GM12874 (cell line): ENCODE data around the gene MRPS6.

Source experiments
- TF ChIP-seq, protein P1 (sequence below): IDR thresholded peaks from 2 replicates; pipeline ENCODE4 v1.5.1; 2011; ENCODE audit warnings: low read depth, mild to moderate bottlenecking, control low read depth, low read length, moderate library complexity; ENCODE audit not compliant: insufficient read depth

MRPS6 gene

DNA sequence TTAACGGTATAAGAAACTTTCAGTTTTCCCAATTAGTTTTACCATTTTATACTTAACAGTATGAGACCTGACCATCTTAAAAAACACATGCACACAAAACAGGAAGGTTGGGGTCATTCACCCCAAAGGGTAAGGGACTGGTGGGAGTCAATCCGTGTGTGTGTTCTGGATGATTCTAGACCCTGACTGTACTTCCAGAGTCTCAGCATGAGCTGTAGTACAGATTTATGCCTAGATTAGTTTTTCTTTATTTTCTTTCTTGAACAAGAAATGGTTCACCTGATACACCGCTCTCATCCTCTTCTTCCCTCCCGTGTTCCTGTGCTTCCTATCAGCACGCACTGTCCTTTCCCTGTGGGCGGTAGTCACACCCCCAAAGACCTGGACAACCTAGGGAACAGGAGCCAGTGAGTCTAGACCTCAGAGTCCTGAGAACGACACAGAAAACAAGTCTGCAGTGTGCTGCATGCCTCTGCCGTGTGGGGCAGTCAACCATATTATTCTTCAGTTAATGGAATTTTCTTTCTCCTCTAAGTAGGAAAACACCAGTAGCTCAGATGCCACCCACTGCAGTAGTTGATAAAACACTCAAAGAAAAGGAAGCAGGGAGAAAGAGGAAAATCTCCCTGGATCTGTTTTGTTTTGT is 38.9 kb upstream of the MRPS6 start:
- TF ChIP-seq, protein P1, sequence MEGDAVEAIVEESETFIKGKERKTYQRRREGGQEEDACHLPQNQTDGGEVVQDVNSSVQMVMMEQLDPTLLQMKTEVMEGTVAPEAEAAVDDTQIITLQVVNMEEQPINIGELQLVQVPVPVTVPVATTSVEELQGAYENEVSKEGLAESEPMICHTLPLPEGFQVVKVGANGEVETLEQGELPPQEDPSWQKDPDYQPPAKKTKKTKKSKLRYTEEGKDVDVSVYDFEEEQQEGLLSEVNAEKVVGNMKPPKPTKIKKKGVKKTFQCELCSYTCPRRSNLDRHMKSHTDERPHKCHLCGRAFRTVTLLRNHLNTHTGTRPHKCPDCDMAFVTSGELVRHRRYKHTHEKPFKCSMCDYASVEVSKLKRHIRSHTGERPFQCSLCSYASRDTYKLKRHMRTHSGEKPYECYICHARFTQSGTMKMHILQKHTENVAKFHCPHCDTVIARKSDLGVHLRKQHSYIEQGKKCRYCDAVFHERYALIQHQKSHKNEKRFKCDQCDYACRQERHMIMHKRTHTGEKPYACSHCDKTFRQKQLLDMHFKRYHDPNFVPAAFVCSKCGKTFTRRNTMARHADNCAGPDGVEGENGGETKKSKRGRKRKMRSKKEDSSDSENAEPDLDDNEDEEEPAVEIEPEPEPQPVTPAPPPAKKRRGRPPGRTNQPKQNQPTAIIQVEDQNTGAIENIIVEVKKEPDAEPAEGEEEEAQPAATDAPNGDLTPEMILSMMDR: no peak

DNA sequence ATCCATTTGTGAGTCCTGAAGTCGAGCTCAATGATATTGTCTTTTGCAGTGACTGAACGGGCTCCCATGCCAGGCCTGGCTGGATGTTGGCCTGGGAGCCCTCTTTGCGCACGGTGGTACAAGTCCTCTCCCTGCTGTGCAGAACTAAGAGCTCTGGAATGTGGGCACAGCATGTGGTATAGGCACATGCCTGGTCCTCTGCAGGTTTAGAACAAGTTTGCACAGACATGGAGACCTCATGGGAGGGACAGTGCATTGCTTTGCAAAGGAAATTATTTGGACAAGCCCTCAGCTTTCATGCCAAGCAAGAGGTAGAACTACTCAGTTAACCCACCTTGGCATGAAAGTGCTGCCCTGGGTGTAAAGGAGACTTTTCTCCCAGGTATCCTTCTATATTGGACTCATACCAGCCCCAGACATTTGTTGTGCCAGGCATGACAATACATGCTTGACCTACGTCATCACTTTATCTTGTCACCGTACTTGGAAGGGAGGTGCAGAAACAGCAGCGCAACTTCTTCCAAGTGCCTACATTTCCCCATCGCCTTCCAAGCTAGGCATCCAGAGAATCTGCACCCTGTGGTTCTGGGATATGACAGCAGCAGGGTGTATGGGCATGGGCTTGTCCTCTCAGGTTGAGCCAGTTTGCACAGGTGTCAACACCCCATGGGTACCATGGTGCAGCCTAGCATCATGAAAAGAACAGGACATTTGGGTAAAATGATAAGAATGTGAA is 37.6 kb upstream of the MRPS6 start:
- TF ChIP-seq, protein P1: no peak

DNA sequence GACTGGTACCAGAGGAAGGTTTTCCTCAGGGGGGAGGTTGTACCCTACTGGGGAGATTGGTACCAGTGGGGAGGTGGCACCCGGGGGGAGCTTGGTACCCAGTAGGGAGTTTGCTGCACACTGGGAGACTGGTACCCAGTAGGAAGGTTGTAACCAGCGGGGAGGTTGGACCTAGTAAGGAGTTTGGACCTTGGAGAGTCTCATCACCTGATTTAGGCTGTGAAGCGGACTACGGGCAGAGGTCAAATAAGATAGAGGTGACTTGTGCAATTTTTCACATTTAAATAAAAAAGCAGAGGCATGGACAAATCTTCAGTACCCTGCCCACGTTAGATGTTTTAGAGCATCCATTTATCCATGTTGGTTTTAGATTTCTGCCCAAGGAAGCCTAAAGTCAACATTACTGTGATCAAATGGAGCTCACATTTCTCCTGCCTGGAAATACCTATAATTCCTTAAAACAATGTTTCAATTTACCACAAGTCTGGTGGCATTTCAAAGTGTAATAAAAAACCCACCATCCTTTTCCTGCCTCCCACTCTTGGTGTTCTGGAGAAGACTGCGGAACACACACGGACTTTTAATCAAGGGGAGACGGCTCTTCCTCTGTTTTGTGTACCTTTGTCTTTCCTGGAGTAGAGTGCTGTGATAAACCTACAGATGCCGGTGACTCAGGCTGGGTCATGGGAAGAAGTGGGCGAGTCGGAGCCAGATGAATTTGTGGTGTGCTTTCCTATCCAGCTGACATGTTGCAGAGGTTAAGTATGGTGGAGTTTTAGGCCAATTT is 36.2 kb upstream of the MRPS6 start:
- TF ChIP-seq, protein P1: no peak

DNA sequence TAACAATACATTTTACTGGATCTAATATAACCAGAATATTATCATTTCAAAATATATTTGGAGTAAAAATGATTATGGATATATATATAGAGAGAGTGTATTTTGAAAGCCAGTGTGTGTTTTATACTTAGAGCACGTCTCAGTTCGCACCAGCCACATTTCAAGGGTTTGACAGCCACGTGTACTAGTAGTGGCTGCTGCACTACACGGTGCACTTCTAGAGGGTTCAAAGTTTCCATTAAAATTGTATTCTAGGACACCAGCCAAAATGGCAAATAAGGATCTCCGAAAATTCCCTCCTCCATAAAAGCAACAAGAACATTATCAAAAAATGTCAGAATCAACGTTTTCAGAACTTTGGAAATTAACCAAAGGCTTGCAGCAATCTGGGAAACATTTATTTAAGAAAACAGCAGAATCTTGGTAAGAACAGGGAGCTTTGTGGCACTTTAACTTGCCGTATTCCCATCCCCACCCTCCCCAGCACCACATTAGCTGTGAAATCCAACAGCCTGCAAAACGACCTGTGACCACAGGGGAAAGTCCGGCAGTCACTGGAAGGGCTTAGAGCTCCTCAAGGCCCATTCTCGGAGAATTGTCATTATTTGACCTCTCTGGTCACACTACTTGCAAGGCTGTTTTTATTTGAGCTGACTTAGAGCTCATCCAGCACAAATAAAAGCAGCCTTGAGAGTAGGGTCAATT is 33.5 kb upstream of the MRPS6 start:
- TF ChIP-seq, protein P1: no peak

DNA sequence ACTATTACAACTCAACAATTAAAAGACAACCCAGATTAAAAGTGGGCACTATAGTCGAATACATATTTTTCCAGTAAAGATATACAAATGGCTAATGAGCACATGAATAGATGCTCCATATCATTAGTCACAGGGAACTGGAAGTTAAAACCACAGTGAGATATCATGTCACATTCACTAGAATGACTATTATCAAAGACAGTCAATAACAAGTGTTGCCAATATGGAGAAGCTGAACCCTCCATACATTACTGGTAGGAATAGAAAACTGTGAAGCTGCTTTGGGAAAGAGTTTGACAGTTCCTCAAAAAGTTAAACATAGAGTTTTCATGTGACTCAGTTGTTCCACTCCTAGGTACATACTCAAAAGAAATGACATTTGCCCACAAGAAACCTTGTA is 30.6 kb upstream of the MRPS6 start:
- TF ChIP-seq, protein P1: no peak

DNA sequence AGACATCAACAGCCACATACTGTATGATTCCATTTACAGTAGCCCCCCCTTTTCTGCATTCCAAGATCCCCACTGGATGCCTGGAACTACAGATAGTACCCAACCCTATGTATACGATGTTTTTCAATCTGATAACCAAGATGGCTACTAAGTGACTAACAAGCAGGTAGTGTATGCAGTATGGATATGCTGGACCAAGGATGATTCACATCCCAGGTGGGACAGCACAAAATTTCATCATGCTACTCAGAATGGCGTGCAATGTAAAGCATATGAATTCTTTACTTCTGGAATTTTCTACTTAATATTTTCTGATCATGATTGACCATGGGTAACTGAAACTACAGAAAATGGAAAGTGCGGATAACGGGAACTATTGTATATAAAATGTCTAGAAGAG is 30.0 kb upstream of the MRPS6 start:
- TF ChIP-seq, protein P1: no peak

DNA sequence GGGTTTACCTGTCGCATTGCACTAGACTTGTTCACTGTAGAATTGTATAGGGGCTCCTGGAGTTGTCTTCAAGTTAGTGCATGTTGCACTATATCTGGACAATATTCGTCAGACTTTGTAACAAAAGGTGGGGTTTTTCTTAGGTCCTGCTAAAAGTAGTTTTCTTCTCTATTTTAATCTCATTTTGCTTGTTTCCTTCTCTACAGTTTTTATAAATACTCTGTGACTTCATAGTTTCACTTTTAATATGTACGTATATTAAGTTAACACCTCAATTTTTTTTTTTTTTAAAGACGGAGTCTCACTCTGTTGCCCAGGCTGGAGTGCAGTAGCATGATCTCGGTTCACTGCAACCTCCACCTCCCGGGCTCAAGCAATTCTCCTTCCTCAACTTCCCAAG is 26.5 kb upstream of the MRPS6 start:
- TF ChIP-seq, protein P1: no peak
